SU-DHL-6 (cell line): ENCODE results near the gene ROS1.

Source experiments
- H2AFZ ChIP-seq: fragments of 200-600 bp; sonication (generic); 2 replicates; pipeline ENCODE4 v1.6.1; 2014; ENCODE audit warnings: low read depth, mild to moderate bottlenecking, moderate library complexity, mixed read lengths, antibody characterized with exemption, low read length; ENCODE audit not compliant: severe bottlenecking
- H3F3A ChIP-seq: fragments of 200-600 bp; shearing (Covaris generic); 2 replicates; pipeline ENCODE4 v1.6.0; 2016; ENCODE audit warnings: antibody characterized with exemption, mild to moderate bottlenecking; ENCODE audit not compliant: insufficient read depth
- H3K27ac ChIP-seq: fragments of 200-600 bp; sonication (generic); 2 replicates; pipeline ENCODE4 v1.5.1; 2016; ENCODE audit warnings: low read depth, mild to moderate bottlenecking, low read length, moderate library complexity, mixed read lengths
- H3K27me3 ChIP-seq: fragments of 200-600 bp; sonication (generic), shearing (Covaris generic); 2 replicates; pipeline ENCODE4 v1.6.0; 2014; ENCODE audit warnings: mild to moderate bottlenecking, low read length
- H3K36me3 ChIP-seq: fragments of 200-600 bp; sonication (generic); 2 replicates; pipeline ENCODE4 v1.6.1; 2014; ENCODE audit warnings: mild to moderate bottlenecking, low read length, mixed read lengths
- H3K4me2 ChIP-seq: fragments of 300-600, 200-600 bp; shearing (Covaris generic), sonication (generic); 2 replicates; pipeline ENCODE4 v1.6.0; 2014; ENCODE audit warnings: low read length, low read depth, mild to moderate bottlenecking; ENCODE audit not compliant: poor library complexity, severe bottlenecking
- H3K4me3 ChIP-seq: fragments of 200-600 bp; sonication (generic); 2 replicates; pipeline ENCODE4 v1.5.1; 2014; ENCODE audit warnings: antibody characterized with exemption, low read length, mild to moderate bottlenecking, mixed read lengths; ENCODE audit not compliant: insufficient read depth, poor library complexity, severe bottlenecking
- H3K79me2 ChIP-seq: fragments of 200-600 bp; sonication (generic); 2 replicates; pipeline ENCODE4 v1.6.1; 2014; ENCODE audit warnings: mild to moderate bottlenecking, low read length, moderate library complexity; ENCODE audit not compliant: insufficient read depth
- H3K9ac ChIP-seq: fragments of 200-600 bp; sonication (generic); 2 replicates; pipeline ENCODE4 v1.7.0; 2014; ENCODE audit warnings: mild to moderate bottlenecking, low read length
- H3K9me2 ChIP-seq: fragments of 200-600 bp; sonication (generic); replicated peaks from 2 replicates; pipeline ENCODE4 v1.6.1; 2014; ENCODE audit warnings: low read length; ENCODE audit not compliant: insufficient read depth
- H3K9me3 ChIP-seq: fragments of 200-600 bp; sonication (generic); 2 replicates; pipeline ENCODE4 v1.6.1; 2014; ENCODE audit warnings: low read length, mixed read lengths; ENCODE audit not compliant: insufficient read depth
- H4K20me1 ChIP-seq: fragments of 200-600 bp; sonication (generic); 2 replicates; pipeline ENCODE4 v1.6.1; 2014; ENCODE audit warnings: low read depth, mild to moderate bottlenecking, antibody characterized with exemption, low read length, moderate library complexity, mixed read lengths
- CTCF ChIP-seq: fragments of 200-600 bp; sonication (generic); IDR thresholded peaks from one replicate; pipeline ENCODE4 v1.5.1; 2017; ENCODE audit warnings: antibody characterized with exemption, mild to moderate bottlenecking, low read length, moderate library complexity; ENCODE audit not compliant: insufficient read depth, poor library complexity, severe bottlenecking
- EZH2phosphoT487 ChIP-seq: fragments of 200-600 bp; sonication (generic), shearing (Covaris generic); conservative IDR thresholded peaks from 2 replicates; pipeline ENCODE4 v1.6.1; 2018; ENCODE audit warnings: mild to moderate bottlenecking, antibody characterized with exemption, low read length, moderate library complexity, mixed read lengths

ROS1 gene

DNA sequence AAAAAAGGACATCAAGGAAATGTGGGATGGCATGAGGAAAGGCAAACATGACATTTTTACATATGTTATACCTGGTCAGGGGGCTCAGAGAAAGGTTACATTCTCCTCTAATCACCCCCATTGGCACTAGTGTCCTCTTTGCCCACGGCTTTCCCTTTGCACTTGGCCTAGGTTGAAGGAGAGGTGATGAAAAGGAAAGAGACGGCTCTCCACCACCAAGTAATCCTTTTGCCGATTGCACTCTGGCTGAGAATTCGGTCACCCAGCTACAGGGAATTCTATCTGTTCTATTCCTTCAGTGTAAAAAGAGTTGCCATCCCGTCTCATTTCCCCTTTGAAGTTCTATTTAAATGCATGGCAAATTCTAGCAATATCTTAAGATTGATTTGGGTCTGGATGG lies 150.0 kb downstream of the ROS1 start:
- no peaks in the 10 kb centered on the region for H3K79me2 ChIP-seq
- no peak for TF ChIP-seq CTCF
- TF ChIP-seq EZH2phosphoT487 = no peak
- H3K4me3 ChIP-seq = no peak overlapping the region
- H3F3A ChIP-seq = no peaks in the 10 kb centered on the region
- no peaks in the 10 kb centered on the region for H3K9me2 ChIP-seq
- no peaks in the 10 kb centered on the region for H3K36me3 ChIP-seq
- no peaks in the 10 kb centered on the region for H3K27me3 ChIP-seq
- H3K9ac ChIP-seq = no peak overlapping the region
- no peak overlapping the region for H3K4me2 ChIP-seq
- no peaks in the 10 kb centered on the region for H3K9me3 ChIP-seq
- no peak overlapping the region for H2AFZ ChIP-seq
- H3K27ac ChIP-seq = no peak overlapping the region
- no peaks in the 10 kb centered on the region for H4K20me1 ChIP-seq

GRCh38 chr6:117275205-117275604 lies 150.5 kb downstream of the ROS1 start:
- Histone ChIP-seq H3K27me3 (no peaks in the 10 kb centered on the region), H3K27ac (no peak overlapping the region), H3K4me2 (no peak overlapping the region), H3K36me3 (no peaks in the 10 kb centered on the region), H3K4me3 (no peak overlapping the region), H3K9me2 (no peaks in the 10 kb centered on the region), H3K9ac (no peak overlapping the region), H4K20me1 (no peaks in the 10 kb centered on the region), H3F3A (no peaks in the 10 kb centered on the region), H3K9me3 (no peaks in the 10 kb centered on the region), H3K79me2 (no peaks in the 10 kb centered on the region), H2AFZ (no peak overlapping the region)
- no peak for TF ChIP-seq CTCF
- TF ChIP-seq EZH2phosphoT487 = no peak

GRCh38 chr6:117272891-117273290 lies 152.9 kb downstream of the ROS1 start:
- Histone ChIP-seq H3K9me2 (no peaks in the 10 kb centered on the region), H3K4me3 (no peak overlapping the region), H3K4me2 (no peak overlapping the region), H2AFZ (no peak overlapping the region), H3K27ac (no peak overlapping the region), H3K9me3 (no peaks in the 10 kb centered on the region), H3K79me2 (no peaks in the 10 kb centered on the region), H3F3A (no peaks in the 10 kb centered on the region), H3K27me3 (no peaks in the 10 kb centered on the region), H4K20me1 (no peaks in the 10 kb centered on the region), H3K9ac (no peak overlapping the region), H3K36me3 (no peaks in the 10 kb centered on the region)
- TF ChIP-seq CTCF (no peak), EZH2phosphoT487 (no peak)
